Fibroblast of lung (primary cell): ENCODE results near the gene ANKRD10.

Experiments used
- EZH2 ChIP-seq: IDR thresholded peaks from 2 replicates; pipeline ENCODE4 v1.5.1; 2012; ENCODE audit warnings: low read length, control low read depth, mild to moderate bottlenecking; ENCODE audit errors: missing control alignments
- TF ChIP-seq, protein P1 (sequence below), 2 donors: IDR thresholded peaks in 1 of 2; conservative IDR thresholded peaks in 1 of 2; 1 replicate in 1 of 2; 2 replicates in 1 of 2; pipeline ENCODE4 v1.5.1; 2011 to 2012; ENCODE audit warnings: low read length in 2 of 2, control low read depth in 1 of 2, inconsistent platforms in 1 of 2, low read depth in 1 of 2, mild to moderate bottlenecking in 1 of 2

GRCh38 chr13:110949116-110949515 is 34.2 kb upstream of the ANKRD10 start:
- TF ChIP-seq, protein P1, sequence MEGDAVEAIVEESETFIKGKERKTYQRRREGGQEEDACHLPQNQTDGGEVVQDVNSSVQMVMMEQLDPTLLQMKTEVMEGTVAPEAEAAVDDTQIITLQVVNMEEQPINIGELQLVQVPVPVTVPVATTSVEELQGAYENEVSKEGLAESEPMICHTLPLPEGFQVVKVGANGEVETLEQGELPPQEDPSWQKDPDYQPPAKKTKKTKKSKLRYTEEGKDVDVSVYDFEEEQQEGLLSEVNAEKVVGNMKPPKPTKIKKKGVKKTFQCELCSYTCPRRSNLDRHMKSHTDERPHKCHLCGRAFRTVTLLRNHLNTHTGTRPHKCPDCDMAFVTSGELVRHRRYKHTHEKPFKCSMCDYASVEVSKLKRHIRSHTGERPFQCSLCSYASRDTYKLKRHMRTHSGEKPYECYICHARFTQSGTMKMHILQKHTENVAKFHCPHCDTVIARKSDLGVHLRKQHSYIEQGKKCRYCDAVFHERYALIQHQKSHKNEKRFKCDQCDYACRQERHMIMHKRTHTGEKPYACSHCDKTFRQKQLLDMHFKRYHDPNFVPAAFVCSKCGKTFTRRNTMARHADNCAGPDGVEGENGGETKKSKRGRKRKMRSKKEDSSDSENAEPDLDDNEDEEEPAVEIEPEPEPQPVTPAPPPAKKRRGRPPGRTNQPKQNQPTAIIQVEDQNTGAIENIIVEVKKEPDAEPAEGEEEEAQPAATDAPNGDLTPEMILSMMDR (conservative IDR thresholded peaks at IDR 0.05 in 1 of 2, IDR thresholded peaks at IDR 0.05 in 1 of 2; ENCODE audit: low read depth in 1 of 2, low read length in 2 of 2), result no peak
- no peak for TF ChIP-seq EZH2
